Stimulated activated effector memory CD8-positive, alpha-beta T cell treated with anti-CD3 and anti-CD28 coated beads, Interleukin-12 subunit alpha, Interleukin-12 subunit beta, amount 100 ng/mL, for 72 hours (primary cell): ENCODE measurements around the gene PARD3B.

Experiments used
- ATAC-seq: fragments of 150-1000 bp; cut with Tn5 transposase; 2 replicates; pipeline ENCODE4 v1.10.0; 2021
- DNase-seq, 2 donors: peaks; one replicate each; pipeline ENCODE4 v3.0.0; 2021 to 2022; ENCODE audit warnings: low spot score in 2 of 2
- H3K27ac Mint-ChIP-seq: one replicate; pipeline ENCODE4 v1.8.0; 2022; ENCODE audit warnings: mild to moderate bottlenecking, mixed read lengths
- H3K36me3 Mint-ChIP-seq: one replicate; pipeline ENCODE4 v1.8.0; 2022; ENCODE audit warnings: mild to moderate bottlenecking, mixed read lengths
- H3K4me1 Mint-ChIP-seq: one replicate; pipeline ENCODE4 v1.8.0; 2022; ENCODE audit warnings: mixed read lengths
- H3K4me3 Mint-ChIP-seq: one replicate; pipeline ENCODE4 v1.8.0; 2022; ENCODE audit warnings: mild to moderate bottlenecking, mixed read lengths
- H3K9me3 Mint-ChIP-seq: one replicate; pipeline ENCODE4 v1.8.0; 2022; ENCODE audit warnings: mixed read lengths

PARD3B gene

GRCh38 chr2:205545971-205546816 is 1000.9 kb downstream of the PARD3B start:
- H3K9me3 Mint-ChIP-seq: no peaks in the 10 kb centered on the region
- no peak overlapping the region for H3K27ac Mint-ChIP-seq
- no peaks in the 10 kb centered on the region for H3K36me3 Mint-ChIP-seq

DNA sequence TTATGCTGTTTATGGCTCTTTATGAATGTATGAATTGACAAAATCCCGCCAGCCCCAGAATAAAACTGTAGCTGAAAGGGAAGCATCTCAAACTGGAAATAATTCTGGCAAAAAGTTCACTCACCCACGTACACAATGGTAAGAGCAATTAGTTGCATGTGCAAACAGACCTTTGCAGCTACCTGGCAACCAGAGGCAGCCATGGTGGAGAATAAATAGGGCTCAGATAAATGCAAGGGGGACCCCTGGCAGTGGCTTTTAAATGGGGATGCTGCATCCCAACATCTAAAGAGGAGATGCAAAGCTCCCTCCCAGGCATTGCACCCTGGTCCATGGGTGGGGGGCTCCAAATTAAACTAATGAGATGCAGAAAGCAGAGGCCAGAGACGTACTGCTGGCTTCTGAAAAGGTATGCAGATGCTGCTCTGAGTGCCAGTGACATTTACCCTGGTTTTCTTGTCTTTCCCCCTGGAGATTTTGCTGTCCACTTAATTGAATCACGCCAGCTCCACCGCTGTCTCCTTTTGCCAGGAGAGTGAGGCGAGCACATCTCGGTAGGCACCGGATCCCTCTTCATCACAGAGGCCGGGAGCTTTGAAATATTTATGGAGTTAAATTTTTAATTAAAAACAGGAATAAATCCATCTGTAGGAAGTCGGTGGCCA is 1010.4 kb downstream of the PARD3B start:
- no peak for ATAC-seq
- no peak for DNase-seq
- Mint-ChIP-seq H3K4me3 (no peak overlapping the region), H3K4me1 (no peaks in the 10 kb centered on the region), H3K9me3 (no peaks in the 10 kb centered on the region), H3K27ac (no peak overlapping the region), H3K36me3 (no peaks in the 10 kb centered on the region)

More at GRCh38 chr2:205545971-205546816, 1000.9 kb downstream of the PARD3B start:
- Mint-ChIP-seq H3K4me1 (no peaks in the 10 kb centered on the region), H3K4me3 (no peak overlapping the region)
- DNase-seq: no peak
- ATAC-seq: no peak

DNA sequence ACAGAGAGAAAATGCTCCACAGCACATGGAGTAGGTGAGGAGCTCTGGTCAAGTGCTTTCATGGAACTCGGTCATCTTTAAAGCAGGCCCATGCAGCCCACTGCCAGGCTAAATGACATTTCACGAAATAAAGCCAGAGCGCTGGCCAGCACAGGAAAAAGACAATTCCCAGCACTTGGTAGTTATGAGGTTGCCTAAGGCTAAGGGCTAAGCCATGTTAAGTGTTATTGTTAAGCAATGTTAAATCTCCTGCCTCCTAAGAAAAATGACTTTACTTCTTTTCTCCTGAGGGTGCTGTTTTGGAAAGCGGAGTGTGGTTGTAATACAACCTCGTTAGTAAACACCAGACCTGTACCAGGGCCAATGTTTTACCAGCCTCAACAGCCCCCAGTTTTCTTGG is 1011.1 kb downstream of the PARD3B start:
- DNase-seq (no peak), ATAC-seq (no peak)
- H3K36me3 Mint-ChIP-seq: no peaks in the 10 kb centered on the region
- H3K27ac Mint-ChIP-seq: no peak overlapping the region
- H3K4me1 Mint-ChIP-seq: no peaks in the 10 kb centered on the region
- no peaks in the 10 kb centered on the region for H3K9me3 Mint-ChIP-seq
- no peak overlapping the region for H3K4me3 Mint-ChIP-seq

GRCh38 chr2:205556841-205557539 is 1011.7 kb downstream of the PARD3B start:
- Mint-ChIP-seq H3K9me3 (no peaks in the 10 kb centered on the region), H3K27ac (no peak overlapping the region), H3K4me3 (no peak overlapping the region), H3K4me1 (no peaks in the 10 kb centered on the region), H3K36me3 (no peaks in the 10 kb centered on the region)
- ATAC-seq (peak; percentile 12), DNase-seq (no peak)

- ATAC-seq: peak; percentile 5
- no peak overlapping the region for H3K27ac Mint-ChIP-seq
- no peaks in the 10 kb centered on the region for H3K9me3 Mint-ChIP-seq
- no peaks in the 10 kb centered on the region for H3K36me3 Mint-ChIP-seq
- DNase-seq: no peak
- no peak overlapping the region for H3K4me3 Mint-ChIP-seq
- no peaks in the 10 kb centered on the region for H3K4me1 Mint-ChIP-seq
These were observed 1012.6 kb downstream of the PARD3B start for GRCh38 chr2:205557873-205558272.

DNA sequence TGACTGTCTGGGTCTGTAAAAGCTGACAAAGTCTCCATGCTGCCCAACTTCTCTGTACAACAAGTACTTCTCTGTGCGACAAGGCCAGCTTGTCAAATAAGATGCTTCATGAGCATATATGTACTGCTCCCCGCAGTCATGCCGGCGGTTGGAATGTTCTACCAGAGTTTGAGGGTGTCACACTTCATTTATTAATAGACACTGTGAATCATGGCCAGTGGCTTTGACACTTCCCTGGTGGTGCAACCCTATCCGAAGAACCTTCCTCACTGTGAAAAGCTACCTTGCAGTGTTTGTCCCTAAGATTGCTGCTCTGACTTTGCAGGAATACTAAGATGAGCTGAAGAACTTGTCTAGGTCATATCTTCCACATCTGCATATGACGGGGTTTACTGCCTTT is 1016.2 kb downstream of the PARD3B start:
- Mint-ChIP-seq H3K36me3 (no peaks in the 10 kb centered on the region), H3K27ac (no peak overlapping the region), H3K4me1 (no peaks in the 10 kb centered on the region), H3K4me3 (no peak overlapping the region), H3K9me3 (no peaks in the 10 kb centered on the region)
- ATAC-seq (no peak), DNase-seq (no peak)

DNA sequence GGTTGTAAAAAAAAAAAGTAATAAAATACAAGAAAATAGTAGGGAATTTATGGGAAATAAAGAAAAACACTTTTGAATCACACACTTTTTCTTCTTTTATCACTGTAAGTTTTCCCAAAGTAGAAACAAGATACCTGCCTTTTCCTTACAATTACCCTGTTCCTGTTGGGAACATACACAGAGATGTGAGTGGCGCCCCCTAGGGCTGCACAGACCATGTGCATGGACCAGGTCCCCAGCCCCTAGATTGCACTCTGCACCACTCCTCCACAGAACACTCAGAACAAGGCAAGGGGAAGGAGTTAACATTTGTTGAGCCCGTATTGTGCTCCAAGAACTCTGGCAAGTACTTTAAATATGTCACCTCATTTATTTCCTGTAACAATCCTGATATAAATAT is 1018.4 kb downstream of the PARD3B start:
- ATAC-seq: no peak
- H3K36me3 Mint-ChIP-seq: no peaks in the 10 kb centered on the region
- no peak for DNase-seq
- no peak overlapping the region for H3K4me3 Mint-ChIP-seq
- H3K4me1 Mint-ChIP-seq: no peaks in the 10 kb centered on the region
- H3K9me3 Mint-ChIP-seq: no peaks in the 10 kb centered on the region
- H3K27ac Mint-ChIP-seq: no peak overlapping the region

GRCh38 chr2:205564346-205565141 is 1019.3 kb downstream of the PARD3B start:
- Mint-ChIP-seq H3K4me1 (no peaks in the 10 kb centered on the region), H3K9me3 (no peaks in the 10 kb centered on the region), H3K27ac (no peak overlapping the region), H3K4me3 (no peak overlapping the region), H3K36me3 (no peaks in the 10 kb centered on the region)
- DNase-seq (no peak), ATAC-seq (no peak)

GRCh38 chr2:205565142-205565522 is 1019.9 kb downstream of the PARD3B start:
- ATAC-seq (no peak), DNase-seq (no peak)
- Mint-ChIP-seq H3K36me3 (no peaks in the 10 kb centered on the region), H3K4me1 (no peaks in the 10 kb centered on the region), H3K4me3 (no peak overlapping the region), H3K27ac (no peak overlapping the region), H3K9me3 (no peaks in the 10 kb centered on the region)

DNA sequence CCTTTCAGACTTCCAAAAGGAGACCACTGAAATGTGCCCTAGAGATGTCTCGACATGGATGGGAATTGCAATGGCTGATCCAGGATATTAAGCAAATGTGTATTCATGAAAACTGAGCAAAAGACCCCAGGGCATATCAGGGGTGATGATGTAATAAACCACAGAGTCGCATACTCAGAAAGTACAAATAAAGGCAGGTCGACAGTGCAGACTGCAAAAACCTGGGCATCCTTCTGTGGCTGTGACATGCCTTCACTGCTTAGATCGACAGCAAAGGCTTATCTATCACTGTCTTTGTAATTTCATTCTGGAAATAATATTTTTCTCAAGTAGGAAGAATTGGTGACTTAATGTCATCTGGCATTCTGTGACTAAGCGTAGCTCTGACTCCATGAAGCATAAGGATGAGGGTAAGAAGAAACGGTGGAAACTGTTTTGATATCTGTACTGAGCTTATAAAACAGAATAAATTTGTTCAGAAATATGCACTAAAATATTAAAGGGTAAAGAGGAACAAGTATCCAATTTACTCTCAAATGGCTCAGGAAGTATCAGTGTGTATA is 1021.4 kb downstream of the PARD3B start:
- ATAC-seq: no peak
- H3K4me1 Mint-ChIP-seq: no peaks in the 10 kb centered on the region
- DNase-seq: no peak
- H3K27ac Mint-ChIP-seq: no peak overlapping the region
- H3K4me3 Mint-ChIP-seq: no peak overlapping the region
- no peaks in the 10 kb centered on the region for H3K36me3 Mint-ChIP-seq
- H3K9me3 Mint-ChIP-seq: no peaks in the 10 kb centered on the region

DNA sequence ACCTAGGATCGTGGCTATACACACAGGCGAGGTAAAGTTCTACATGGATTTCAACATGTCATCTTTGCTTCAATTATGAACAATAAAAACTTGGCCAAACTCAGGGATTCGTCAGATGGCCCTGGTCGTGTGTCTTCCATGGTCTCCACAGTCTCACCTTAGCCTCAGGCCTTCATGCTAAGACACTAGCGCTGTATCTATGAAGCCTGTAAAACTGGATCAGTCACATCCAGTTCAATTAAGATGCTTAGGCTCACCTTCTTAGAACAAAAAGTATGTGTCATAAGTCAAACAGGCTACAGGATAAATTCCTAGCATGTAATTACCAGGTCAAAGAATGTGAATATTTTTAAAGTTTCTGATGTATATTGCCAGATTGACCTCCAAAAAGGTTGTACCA is 1023.3 kb downstream of the PARD3B start:
- Mint-ChIP-seq H3K36me3 (no peaks in the 10 kb centered on the region), H3K27ac (no peak overlapping the region), H3K4me3 (no peak overlapping the region), H3K9me3 (no peaks in the 10 kb centered on the region), H3K4me1 (no peaks in the 10 kb centered on the region)
- ATAC-seq (no peak), DNase-seq (no peak)

DNA sequence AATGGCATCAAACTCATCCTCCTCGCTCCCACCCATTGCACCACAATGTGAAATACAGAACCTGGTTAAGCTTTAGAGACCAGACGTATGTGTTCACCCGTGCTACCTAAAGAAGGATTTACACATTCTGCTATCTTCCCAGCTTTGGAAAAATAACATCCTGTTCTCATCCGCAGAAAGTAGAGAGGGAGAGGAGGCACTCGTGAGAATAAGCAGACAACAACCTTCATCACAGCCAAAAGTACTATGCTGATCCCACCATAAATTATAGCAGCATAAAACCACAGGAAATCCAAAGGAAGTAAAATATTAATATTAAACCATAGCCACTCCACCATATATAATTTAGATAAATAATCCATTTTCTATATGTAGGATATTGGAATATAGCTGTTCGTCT is 1025.4 kb downstream of the PARD3B start:
- no peak for DNase-seq
- Mint-ChIP-seq H3K36me3 (no peaks in the 10 kb centered on the region), H3K4me3 (no peak overlapping the region), H3K9me3 (no peaks in the 10 kb centered on the region), H3K27ac (no peak overlapping the region), H3K4me1 (no peaks in the 10 kb centered on the region)
- ATAC-seq: no peak

- DNase-seq: no peak
- H3K36me3 Mint-ChIP-seq: no peaks in the 10 kb centered on the region
- H3K4me1 Mint-ChIP-seq: no peaks in the 10 kb centered on the region
- no peak overlapping the region for H3K27ac Mint-ChIP-seq
- no peak for ATAC-seq
- H3K4me3 Mint-ChIP-seq: no peak overlapping the region
- no peaks in the 10 kb centered on the region for H3K9me3 Mint-ChIP-seq
These were observed 1026.2 kb downstream of the PARD3B start for GRCh38 chr2:205571360-205571959.

DNA sequence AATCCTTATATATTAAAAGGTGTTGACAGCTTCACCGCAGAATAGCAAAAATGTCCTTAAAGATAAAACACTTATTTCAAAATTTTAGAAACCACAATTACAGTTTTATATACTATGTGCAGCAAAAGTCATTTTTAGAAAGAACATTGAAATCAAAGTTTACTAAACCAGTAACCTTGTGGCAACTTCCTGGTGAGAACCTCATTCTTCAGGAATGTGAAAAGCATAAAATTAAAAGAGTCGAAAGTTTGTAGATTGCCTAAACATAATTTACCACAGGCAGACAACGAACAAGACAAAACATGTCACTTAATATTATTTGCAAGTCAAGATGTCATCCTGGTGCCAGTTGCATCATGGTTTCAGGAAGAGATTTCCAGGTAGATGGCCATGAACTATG is 1028.7 kb downstream of the PARD3B start:
- H3K9me3 Mint-ChIP-seq: no peaks in the 10 kb centered on the region
- no peaks in the 10 kb centered on the region for H3K36me3 Mint-ChIP-seq
- H3K4me1 Mint-ChIP-seq: no peaks in the 10 kb centered on the region
- ATAC-seq (no peak), DNase-seq (no peak)
- no peak overlapping the region for H3K4me3 Mint-ChIP-seq
- no peak overlapping the region for H3K27ac Mint-ChIP-seq
